HL-60 (cell line): ENCODE measurements around the gene ACE.

ENCODE experiments used
- POLR2AphosphoS5 ChIP-seq: IDR thresholded peaks from 2 replicates; pipeline ENCODE4 v1.6.1; 2012; ENCODE audit warnings: low read depth
- SPI1 ChIP-seq: IDR thresholded peaks from 2 replicates; pipeline ENCODE4 v1.6.1; 2012; ENCODE audit warnings: low read depth, mild to moderate bottlenecking, borderline replicate concordance
- TF ChIP-seq, protein P1 (sequence below): IDR thresholded peaks from one replicate; pipeline ENCODE4 v1.5.1; 2011; ENCODE audit warnings: low read length, control low read depth, inconsistent platforms; ENCODE audit not compliant: insufficient read depth
- TF ChIP-seq, protein P2 (sequence below): IDR thresholded peaks from 2 replicates; pipeline ENCODE4 v1.6.1; 2012; ENCODE audit warnings: low read depth; ENCODE audit not compliant: insufficient replicate concordance

DNA sequence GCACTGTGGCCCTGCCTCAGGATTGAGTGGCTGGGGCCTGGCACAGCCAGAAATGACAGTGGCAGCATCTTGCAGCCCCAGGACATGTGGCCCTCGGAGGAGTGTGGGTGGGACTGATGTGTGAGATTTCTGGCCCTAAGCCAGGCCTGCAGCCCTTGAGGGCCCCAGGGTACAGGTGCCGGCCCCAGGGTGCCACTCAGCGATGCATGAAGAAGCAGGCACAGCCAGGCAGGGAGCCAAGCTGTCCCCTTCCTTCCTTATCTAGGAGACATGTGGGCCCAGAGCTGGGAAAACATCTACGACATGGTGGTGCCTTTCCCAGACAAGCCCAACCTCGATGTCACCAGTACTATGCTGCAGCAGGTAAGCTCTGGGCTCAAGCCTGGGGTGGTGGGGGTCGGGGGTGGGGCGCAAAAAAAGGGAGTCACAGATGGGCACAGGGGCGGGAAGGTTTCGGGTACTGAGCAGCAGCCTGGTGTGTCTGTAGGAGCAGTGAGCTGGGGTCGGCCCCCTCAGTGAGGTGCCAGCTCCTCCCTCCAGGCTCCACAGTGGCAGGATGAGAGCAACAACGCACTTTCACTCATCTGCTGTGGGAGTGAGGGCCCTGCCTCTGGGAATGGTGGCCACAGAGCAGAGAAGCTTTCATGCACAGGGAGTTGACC lies 4.1 kb downstream of the ACE start:
- TF ChIP-seq, protein P1, sequence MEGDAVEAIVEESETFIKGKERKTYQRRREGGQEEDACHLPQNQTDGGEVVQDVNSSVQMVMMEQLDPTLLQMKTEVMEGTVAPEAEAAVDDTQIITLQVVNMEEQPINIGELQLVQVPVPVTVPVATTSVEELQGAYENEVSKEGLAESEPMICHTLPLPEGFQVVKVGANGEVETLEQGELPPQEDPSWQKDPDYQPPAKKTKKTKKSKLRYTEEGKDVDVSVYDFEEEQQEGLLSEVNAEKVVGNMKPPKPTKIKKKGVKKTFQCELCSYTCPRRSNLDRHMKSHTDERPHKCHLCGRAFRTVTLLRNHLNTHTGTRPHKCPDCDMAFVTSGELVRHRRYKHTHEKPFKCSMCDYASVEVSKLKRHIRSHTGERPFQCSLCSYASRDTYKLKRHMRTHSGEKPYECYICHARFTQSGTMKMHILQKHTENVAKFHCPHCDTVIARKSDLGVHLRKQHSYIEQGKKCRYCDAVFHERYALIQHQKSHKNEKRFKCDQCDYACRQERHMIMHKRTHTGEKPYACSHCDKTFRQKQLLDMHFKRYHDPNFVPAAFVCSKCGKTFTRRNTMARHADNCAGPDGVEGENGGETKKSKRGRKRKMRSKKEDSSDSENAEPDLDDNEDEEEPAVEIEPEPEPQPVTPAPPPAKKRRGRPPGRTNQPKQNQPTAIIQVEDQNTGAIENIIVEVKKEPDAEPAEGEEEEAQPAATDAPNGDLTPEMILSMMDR = no peak
- TF ChIP-seq POLR2AphosphoS5 (no peak), SPI1 (no peak)
- TF ChIP-seq, protein P2, sequence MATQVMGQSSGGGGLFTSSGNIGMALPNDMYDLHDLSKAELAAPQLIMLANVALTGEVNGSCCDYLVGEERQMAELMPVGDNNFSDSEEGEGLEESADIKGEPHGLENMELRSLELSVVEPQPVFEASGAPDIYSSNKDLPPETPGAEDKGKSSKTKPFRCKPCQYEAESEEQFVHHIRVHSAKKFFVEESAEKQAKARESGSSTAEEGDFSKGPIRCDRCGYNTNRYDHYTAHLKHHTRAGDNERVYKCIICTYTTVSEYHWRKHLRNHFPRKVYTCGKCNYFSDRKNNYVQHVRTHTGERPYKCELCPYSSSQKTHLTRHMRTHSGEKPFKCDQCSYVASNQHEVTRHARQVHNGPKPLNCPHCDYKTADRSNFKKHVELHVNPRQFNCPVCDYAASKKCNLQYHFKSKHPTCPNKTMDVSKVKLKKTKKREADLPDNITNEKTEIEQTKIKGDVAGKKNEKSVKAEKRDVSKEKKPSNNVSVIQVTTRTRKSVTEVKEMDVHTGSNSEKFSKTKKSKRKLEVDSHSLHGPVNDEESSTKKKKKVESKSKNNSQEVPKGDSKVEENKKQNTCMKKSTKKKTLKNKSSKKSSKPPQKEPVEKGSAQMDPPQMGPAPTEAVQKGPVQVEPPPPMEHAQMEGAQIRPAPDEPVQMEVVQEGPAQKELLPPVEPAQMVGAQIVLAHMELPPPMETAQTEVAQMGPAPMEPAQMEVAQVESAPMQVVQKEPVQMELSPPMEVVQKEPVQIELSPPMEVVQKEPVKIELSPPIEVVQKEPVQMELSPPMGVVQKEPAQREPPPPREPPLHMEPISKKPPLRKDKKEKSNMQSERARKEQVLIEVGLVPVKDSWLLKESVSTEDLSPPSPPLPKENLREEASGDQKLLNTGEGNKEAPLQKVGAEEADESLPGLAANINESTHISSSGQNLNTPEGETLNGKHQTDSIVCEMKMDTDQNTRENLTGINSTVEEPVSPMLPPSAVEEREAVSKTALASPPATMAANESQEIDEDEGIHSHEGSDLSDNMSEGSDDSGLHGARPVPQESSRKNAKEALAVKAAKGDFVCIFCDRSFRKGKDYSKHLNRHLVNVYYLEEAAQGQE = no peak
